ENCODE data around the gene OPCML.

Gene OPCML

GRCh38 chr11:132367293-132367692 is 1165.0 kb downstream of the OPCML start:
- no peak for DNase-seq

- DNase-seq, result no peak
Measured at GRCh38 chr11:132365650-132366049, 1166.7 kb downstream of the OPCML start.

All from NCI-H187 treated with DMSO at 0.1 percent for 48 hours (cell line).